ENCODE measurements around the gene SLC6A13. TPM values are rescaled to one million over a fixed set of nuclear protein-coding genes. Genes with fewer than 3 reads are reported as not detected.

SLC6A13 gene
- total and polyA plus RNA-seq, 2 donors (not counting 3 experiments of a cell fraction or from before 2014, with no cell fraction given): 0.14 TPM; not detected in 1

GRCh38 chr12:171276-171675, 91.4 kb downstream of the SLC6A13 start:
- Histone ChIP-seq H3K79me2 (ENCODE audit: control insufficient read depth, insufficient read depth, low read length) (no peaks in the 10 kb centered on the region), H3K9me1 (replicated peaks; ENCODE audit: control insufficient read depth, extremely low read depth, insufficient read depth, low read length) (no peaks in the 10 kb centered on the region), H3K27ac (ENCODE audit: insufficient read depth, low read depth, low read length) (no peak overlapping the region), H3K4me3 (replicated peaks in 1 of 3; ENCODE audit: insufficient read depth in 1 of 3, low read depth in 1 of 3, low read length in 3 of 3) (no peak overlapping the region), H2AFZ (ENCODE audit: low read depth, low read length) (no peak overlapping the region), H4K20me1 (replicated peaks; ENCODE audit: control insufficient read depth, extremely low read depth, insufficient read depth, low read length) (no peaks in the 10 kb centered on the region), H3K36me3 (ENCODE audit: control insufficient read depth in 2 of 2, extremely low read depth in 1 of 2, insufficient read depth in 2 of 2, low read length in 2 of 2) (no peaks in the 10 kb centered on the region), H3K9me3 (replicated peaks; ENCODE audit: control insufficient read depth, insufficient read depth, low read length) (no peaks in the 10 kb centered on the region), H3K9ac (replicated peaks; ENCODE audit: extremely low read depth, insufficient read depth, low read length) (no peak overlapping the region), H3K4me1 (ENCODE audit: control insufficient read depth, extremely low read depth, insufficient read depth, low read length) (no peaks in the 10 kb centered on the region), H3K27me3 (ENCODE audit: control insufficient read depth in 2 of 2, insufficient read depth in 2 of 2, low read length in 2 of 2) (peaks cover 0 to 7% of the 10 kb centered on the region in 2 experiments), H3K4me2 (ENCODE audit: insufficient read depth, low read length) (no peak overlapping the region)
- TF ChIP-seq POLR2AphosphoS5 (IDR thresholded peaks at IDR 0.05; ENCODE audit: insufficient read depth, low read depth, low read length): no peak
- no peak for TF ChIP-seq MAX (IDR thresholded peaks at IDR 0.05; ENCODE audit: insufficient read depth, insufficient read length)
- no peak for TF ChIP-seq JUN (IDR thresholded peaks at IDR 0.05; ENCODE audit: borderline replicate concordance, insufficient read depth, insufficient read length, low read depth)
- no peak for TF ChIP-seq MYC (IDR thresholded peaks at IDR 0.05; ENCODE audit: low read depth, low read length)
- no peak for TF ChIP-seq POLR2A (IDR thresholded peaks at IDR 0.05; ENCODE audit: low read depth, low read length)
- no peak for TF ChIP-seq EZH2 (IDR thresholded peaks at IDR 0.05; ENCODE audit: borderline replicate concordance, low read depth, low read length, severe bottlenecking)
- TF ChIP-seq CTCF (IDR thresholded peaks at IDR 0.05; ENCODE audit: extremely low read depth in 1 of 2, insufficient read depth in 1 of 2, low read depth in 1 of 2, low read length in 2 of 2): no peak
- no peak for TF ChIP-seq GATA2 (IDR thresholded peaks at IDR 0.05; ENCODE audit: insufficient read depth, insufficient read length, low read depth, low read length)
- no peak for TF ChIP-seq FOS (IDR thresholded peaks at IDR 0.05; ENCODE audit: borderline replicate concordance, insufficient read depth, low read length)
- ChIA-PET POLR2A (no interaction called here), CTCF (interaction anchor here (1.5 kb wide), 1 partner anchor 41 kb away, joined by 4 read pairs; no protein-coding TSS in a partner anchor)
- BruUV-seq (replicated peaks): no TSS peak
- FAIRE-seq (no peak), DNase-seq (ENCODE audit: low read depth, low spot score) (no peak)
- intact Hi-C loops (cut with micrococcal nuclease): no loop called here
- dilution Hi-C loops (cut with MboI; ENCODE audit: extremely low pct_ligation_motif_present, low sequenced_read_pairs): no loop called here

Other genes with a start within 250 kb of the SLC6A13 start
- not detected in 2 replicates for gene IQSEC3, start 196.1 kb downstream of the SLC6A13 start, total RNA-seq
- not detected in 2 replicates for gene IQSEC3, start 196.1 kb downstream of the SLC6A13 start, polyA plus RNA-seq
- not detected in 2 replicates for gene SLC6A12, start 48.7 kb downstream of the SLC6A13 start, total RNA-seq
- gene SLC6A12, start 48.7 kb downstream of the SLC6A13 start, polyA plus RNA-seq: not detected in 2 replicates
- 61.0 and 71.5 TPM in 2 replicates for gene KDM5A, start 126.5 kb upstream of the SLC6A13 start, total RNA-seq
- 11.7 and 12.6 TPM in 2 replicates for gene KDM5A, start 126.5 kb upstream of the SLC6A13 start, polyA plus RNA-seq
- 12.9 and 13.5 TPM in 2 replicates for gene CCDC77, start 138.8 kb upstream of the SLC6A13 start, total RNA-seq
- 2.6 and 4.1 TPM in 2 replicates for gene CCDC77, start 138.8 kb upstream of the SLC6A13 start, polyA plus RNA-seq
- not detected in 2 replicates for gene B4GALNT3, start 197.1 kb upstream of the SLC6A13 start, total RNA-seq
- gene B4GALNT3, start 197.1 kb upstream of the SLC6A13 start, polyA plus RNA-seq: 0.07 TPM in 1 of 2 replicates, not detected in the other

Data from endothelial cell of umbilical vein (primary cell).